AG20443 (cell line): ENCODE measurements around the gene PCDHB4.
"Not testable (repeated sequence)": the region's sequence is repeated elsewhere in the genome, so short reads cannot be mapped to it uniquely, and the experiment has no call there.

Experiments used
- DNase-seq: peaks from one replicate; pipeline ENCODE4 v3.0.0; 2012; ENCODE audit warnings: low spot score, mixed read lengths

The PCDHB4 gene

GRCh38 chr5:141150224-141150992 lies 28.8 kb downstream of the PCDHB4 start:
- DNase-seq: no peak

DNA sequence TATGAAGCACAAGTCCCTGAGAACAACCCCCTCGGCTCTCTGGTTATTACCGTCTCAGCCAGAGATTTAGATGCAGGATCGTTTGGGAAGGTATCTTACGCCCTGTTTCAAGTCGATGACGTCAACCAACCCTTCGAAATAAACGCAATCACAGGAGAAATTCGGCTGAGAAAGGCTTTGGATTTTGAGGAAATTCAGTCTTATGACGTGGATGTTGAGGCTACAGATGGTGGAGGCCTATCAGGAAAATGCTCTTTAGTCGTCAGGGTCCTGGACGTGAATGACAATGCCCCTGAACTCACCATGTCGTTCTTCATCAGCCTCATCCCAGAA lies 29.3 kb downstream of the PCDHB4 start:
- DNase-seq: no peak

- not testable (repeated sequence) for DNase-seq
These were observed 30.0 kb downstream of the PCDHB4 start for GRCh38 chr5:141151632-141152031.

- DNase-seq: not testable (repeated sequence)
These were observed 30.5 kb downstream of the PCDHB4 start for GRCh38 chr5:141152096-141152495.

- DNase-seq: no peak
These were observed 34.1 kb downstream of the PCDHB4 start for GRCh38 chr5:141155540-141156374.

- not testable (repeated sequence) for DNase-seq
These were observed 35.7 kb downstream of the PCDHB4 start for GRCh38 chr5:141157356-141157755.

DNA sequence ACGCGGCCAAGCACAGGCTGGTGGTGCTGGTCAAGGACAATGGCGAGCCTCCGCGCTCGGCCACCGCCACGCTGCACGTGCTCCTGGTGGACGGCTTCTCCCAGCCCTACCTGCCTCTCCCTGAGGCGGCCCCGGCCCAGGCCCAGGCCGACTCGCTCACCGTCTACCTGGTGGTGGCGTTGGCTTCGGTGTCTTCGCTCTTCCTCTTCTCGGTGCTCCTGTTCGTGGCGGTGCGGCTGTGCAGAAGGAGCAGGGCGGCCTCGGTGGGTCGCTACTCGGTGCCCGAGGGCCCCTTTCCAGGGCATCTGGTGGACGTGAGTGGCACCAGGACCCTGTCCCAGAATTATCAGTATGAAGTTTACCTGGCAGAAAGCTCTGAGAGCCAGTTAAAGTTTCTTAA lies 36.3 kb downstream of the PCDHB4 start:
- DNase-seq: not testable (repeated sequence)

DNA sequence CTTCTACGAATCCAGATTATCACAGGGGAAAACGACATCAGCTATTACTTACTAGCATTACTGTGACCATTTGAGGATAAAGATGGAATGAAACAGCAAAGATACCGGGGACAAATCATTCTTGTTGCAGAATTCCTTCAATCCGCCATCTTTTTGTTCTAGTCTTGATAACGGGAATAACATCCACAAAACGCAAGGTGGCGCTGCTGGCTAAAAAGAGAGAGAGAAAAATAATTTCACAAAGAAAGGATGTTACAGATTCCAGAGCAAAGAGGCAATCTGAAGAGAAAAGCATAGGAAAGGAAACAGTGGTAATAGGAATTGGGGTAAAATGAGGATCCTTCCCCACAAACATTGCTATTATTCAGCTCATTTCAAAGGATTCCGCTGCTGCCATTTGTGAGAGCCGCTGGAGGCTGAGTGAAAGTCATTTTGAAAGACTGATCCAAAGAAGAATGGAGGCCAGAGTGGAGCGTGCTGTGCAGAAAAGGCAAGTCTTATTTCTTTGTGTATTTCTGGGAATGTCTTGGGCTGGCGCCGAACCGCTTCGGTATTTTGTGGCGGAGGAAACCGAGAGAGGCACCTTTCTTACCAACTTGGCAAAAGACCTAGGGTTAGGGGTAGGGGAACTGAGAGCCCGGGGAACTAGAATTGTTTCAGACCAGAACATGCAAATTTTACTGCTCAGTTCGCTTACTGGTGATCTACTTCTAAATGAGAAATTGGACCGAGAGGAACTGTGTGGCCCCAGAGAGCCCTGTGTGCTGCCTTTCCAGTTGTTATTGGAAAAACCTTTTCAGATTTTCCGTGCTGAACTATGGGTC lies 51.0 kb downstream of the PCDHB4 start, which contains the start of gene PCDHB7:
PCDHB7 (plus strand) TSS at position 264 of the 824 bp plus-strand sequence; CDS start at position 456, 192 bp downstream.
- peak; percentile 49 for DNase-seq

GRCh38 chr5:141174291-141175104 lies 52.9 kb downstream of the PCDHB4 start:
- not testable (repeated sequence) for DNase-seq
